NCI-H2107 treated with DMSO at 0.1 percent for 48 hours (cell line): Measurements from ENCODE around the gene ANKRD16.

Experiments used
- DNase-seq: peaks from one replicate; lab custom pipeline; 2025; ENCODE audit not compliant: unreplicated experiment; lab: John Stamatoyannopoulos, UW

ANKRD16 gene

GRCh38 chr10:5904227-5904626, 14.5 kb upstream of the ANKRD16 start:
- DNase-seq = no peak

- no peak for DNase-seq
Measured at GRCh38 chr10:5903563-5903962, 13.9 kb upstream of the ANKRD16 start.

- DNase-seq = no peak
Measured at GRCh38 chr10:5902511-5903274, 13.0 kb upstream of the ANKRD16 start.

GRCh38 chr10:5900247-5900646, 10.6 kb upstream of the ANKRD16 start:
- DNase-seq = no peak

GRCh38 chr10:5898163-5898562, 8.5 kb upstream of the ANKRD16 start:
- DNase-seq = no peak

GRCh38 chr10:5897504-5897903, 7.8 kb upstream of the ANKRD16 start:
- DNase-seq = no peak

GRCh38 chr10:5897053-5897340, 7.3 kb upstream of the ANKRD16 start:
- DNase-seq = no peak

GRCh38 chr10:5896208-5897052, 6.7 kb upstream of the ANKRD16 start:
- no peak for DNase-seq

GRCh38 chr10:5895804-5896203, 6.1 kb upstream of the ANKRD16 start:
- no peak for DNase-seq

- DNase-seq = no peak
Measured at GRCh38 chr10:5895365-5895764, 5.7 kb upstream of the ANKRD16 start.

GRCh38 chr10:5894873-5895272, 5.2 kb upstream of the ANKRD16 start:
- no peak for DNase-seq

GRCh38 chr10:5894403-5894802, 4.7 kb upstream of the ANKRD16 start:
- DNase-seq = no peak

GRCh38 chr10:5893321-5893720, 3.6 kb upstream of the ANKRD16 start:
- no peak for DNase-seq

GRCh38 chr10:5892007-5892406, 2.3 kb upstream of the ANKRD16 start:
- DNase-seq = no peak

- no peak for DNase-seq
Measured at GRCh38 chr10:5891009-5891408, 1.3 kb upstream of the ANKRD16 start.

- DNase-seq = no peak
Measured at GRCh38 chr10:5890452-5890915, 791 bp upstream of the ANKRD16 start.

- no peak for DNase-seq
Measured at GRCh38 chr10:5888843-5889623, 660 bp downstream of the ANKRD16 start.

- no peak for DNase-seq
Measured at GRCh38 chr10:5888351-5888750, 1.3 kb downstream of the ANKRD16 start.

GRCh38 chr10:5887641-5888040, 2.1 kb downstream of the ANKRD16 start:
- no peak for DNase-seq

- no peak for DNase-seq
Measured at GRCh38 chr10:5887029-5887428, 2.7 kb downstream of the ANKRD16 start.

GRCh38 chr10:5885619-5886018, 4.1 kb downstream of the ANKRD16 start:
- DNase-seq = no peak

- no peak for DNase-seq
Measured at GRCh38 chr10:5882961-5883360, 6.7 kb downstream of the ANKRD16 start.
